Smooth muscle cell (in vitro differentiated cells): ENCODE measurements around the gene DAP. TPM values are rescaled to one million over a fixed set of nuclear protein-coding genes. Genes with fewer than 3 reads are reported as not detected.

ENCODE experiments used
- DNase-seq: peaks from one replicate; lab custom pipeline; 2025; ENCODE audit not compliant: unreplicated experiment; lab: John Stamatoyannopoulos, UW
- H2AFZ ChIP-seq: fragments of 200-600 bp; sonication (generic); 2 replicates; pipeline ENCODE4 v1.6.0; 2016; ENCODE audit warnings: antibody characterized with exemption, low read depth, mild to moderate bottlenecking
- H3F3A ChIP-seq: fragments of 200-600 bp; sonication (generic); 2 replicates; pipeline ENCODE4 v1.6.0; 2017; ENCODE audit warnings: antibody characterized with exemption, low read depth
- H3K27ac ChIP-seq: fragments of 200-600 bp; sonication (generic); 2 replicates; pipeline ENCODE4 v1.5.1; 2016; ENCODE audit warnings: low read depth, mild to moderate bottlenecking
- H3K27me3 ChIP-seq: fragments of 200-600 bp; sonication (generic); 2 replicates; pipeline ENCODE4 v1.6.1; 2016; ENCODE audit warnings: low read depth, mild to moderate bottlenecking
- H3K36me3 ChIP-seq: fragments of 200-600 bp; sonication (generic); 2 replicates; pipeline ENCODE4 v1.5.1; 2016; ENCODE audit warnings: low read depth
- H3K4me1 ChIP-seq: fragments of 200-600 bp; sonication (generic); 2 replicates; pipeline ENCODE4 v1.5.1; 2016; ENCODE audit warnings: low read depth
- H3K4me2 ChIP-seq: fragments of 200-600 bp; sonication (generic); 2 replicates; pipeline ENCODE4 v1.6.0; 2016; ENCODE audit warnings: mild to moderate bottlenecking
- H3K4me3 ChIP-seq: fragments of 200-600 bp; sonication (generic); 2 replicates; pipeline ENCODE4 v1.5.1; 2016; ENCODE audit warnings: mild to moderate bottlenecking
- H3K79me2 ChIP-seq: fragments of 200-600 bp; sonication (generic); 2 replicates; pipeline ENCODE4 v1.6.0; 2016; ENCODE audit warnings: low read depth, mild to moderate bottlenecking
- H3K9ac ChIP-seq: fragments of 200-600 bp; sonication (generic); 2 replicates; pipeline ENCODE4 v1.6.0; 2016; ENCODE audit warnings: low read depth
- H3K9me3 ChIP-seq: fragments of 200-600 bp; sonication (generic); replicated peaks from 2 replicates; pipeline ENCODE4 v1.5.1; 2016; ENCODE audit warnings: low read depth
- H4K20me1 ChIP-seq: fragments of 200-600 bp; sonication (generic); 2 replicates; pipeline ENCODE4 v1.6.0; 2016; ENCODE audit warnings: low read depth
- WGBS: methylation state at CpG from one replicate; pipeline ENCODE4 v1.1.7; 2016; ENCODE audit warnings: low lambda C conversion rate; 5-methylcytosine and 5-hydroxymethylcytosine counted together
- polyA plus RNA-seq: library from polyadenylated mRNA; unstranded; fragments of >200 nt; fragmentation: Nextera tagmentation; extraction: Ambion mirVana; gene quantifications from 2 replicates; pipeline ENCODE4 v1.2.1, GENCODE V29; 2016
- total RNA-seq: library from RNA; depleted of rRNA; stranded (reverse); fragments of >200 nt; gene quantifications from 2 replicates; pipeline ENCODE4 v1.2.3, GENCODE V29; 2014
- TF ChIP-seq, protein P1 (sequence below): fragments of 200-600 bp; sonication (generic); IDR thresholded peaks from 2 replicates; pipeline ENCODE4 v1.5.1; 2017; ENCODE audit warnings: borderline replicate concordance, mild to moderate bottlenecking, antibody characterized with exemption; ENCODE audit not compliant: insufficient read depth, poor library complexity, severe bottlenecking

DAP gene
- total and polyA plus RNA-seq, 2 experiments from 2014 or later, result 52.3 to 190 TPM

DNA sequence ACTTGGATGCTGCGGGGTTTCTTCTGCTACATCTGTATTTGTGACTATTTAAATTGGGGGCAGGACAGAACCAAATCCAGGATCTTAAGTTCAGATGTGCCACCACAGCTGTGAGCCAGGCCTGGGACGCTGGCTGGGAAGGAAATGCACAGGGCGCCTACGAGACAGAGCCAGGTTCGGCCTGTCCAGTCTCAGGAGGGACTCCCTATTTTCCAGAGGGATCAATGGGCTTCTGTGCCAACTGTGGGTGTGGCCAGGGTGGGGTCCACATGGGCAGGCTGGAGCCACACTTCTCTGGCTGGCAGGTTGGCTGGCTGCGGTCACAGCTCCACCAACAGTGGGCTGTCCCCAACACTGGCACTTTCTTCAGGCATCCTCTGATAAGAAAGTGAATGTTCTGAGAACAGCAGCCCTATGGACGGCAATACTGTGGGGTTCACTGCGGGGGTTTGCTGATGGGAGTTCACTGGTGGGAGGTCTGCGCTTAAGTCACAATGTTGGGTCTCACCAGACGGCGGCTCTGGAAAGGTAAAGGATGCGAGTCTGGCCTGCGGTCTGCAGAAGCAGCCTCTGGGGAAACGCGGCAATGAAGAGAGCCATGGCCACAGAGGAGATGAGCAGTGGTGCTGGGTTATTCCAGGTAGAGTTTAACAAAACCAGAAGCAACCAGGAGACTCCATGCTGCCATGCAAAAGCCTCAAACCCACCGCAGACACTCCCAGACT is 78.1 kb downstream of the DAP start:
- Histone ChIP-seq H3K27ac (no peak overlapping the region), H3K36me3 (peaks cover 11% of the 10 kb centered on the region), H3K27me3 (no peaks in the 10 kb centered on the region), H3K79me2 (peaks cover 3% of the 10 kb centered on the region), H3K4me2 (no peak overlapping the region), H4K20me1 (peaks cover 58% of the 10 kb centered on the region), H3K9ac (no peak overlapping the region), H2AFZ (no peak overlapping the region), H3K4me3 (no peak overlapping the region), H3K4me1 (no peaks in the 10 kb centered on the region), H3F3A (peaks cover 5% of the 10 kb centered on the region), H3K9me3 (peaks cover 8% of the 10 kb centered on the region)
- TF ChIP-seq, protein P1, sequence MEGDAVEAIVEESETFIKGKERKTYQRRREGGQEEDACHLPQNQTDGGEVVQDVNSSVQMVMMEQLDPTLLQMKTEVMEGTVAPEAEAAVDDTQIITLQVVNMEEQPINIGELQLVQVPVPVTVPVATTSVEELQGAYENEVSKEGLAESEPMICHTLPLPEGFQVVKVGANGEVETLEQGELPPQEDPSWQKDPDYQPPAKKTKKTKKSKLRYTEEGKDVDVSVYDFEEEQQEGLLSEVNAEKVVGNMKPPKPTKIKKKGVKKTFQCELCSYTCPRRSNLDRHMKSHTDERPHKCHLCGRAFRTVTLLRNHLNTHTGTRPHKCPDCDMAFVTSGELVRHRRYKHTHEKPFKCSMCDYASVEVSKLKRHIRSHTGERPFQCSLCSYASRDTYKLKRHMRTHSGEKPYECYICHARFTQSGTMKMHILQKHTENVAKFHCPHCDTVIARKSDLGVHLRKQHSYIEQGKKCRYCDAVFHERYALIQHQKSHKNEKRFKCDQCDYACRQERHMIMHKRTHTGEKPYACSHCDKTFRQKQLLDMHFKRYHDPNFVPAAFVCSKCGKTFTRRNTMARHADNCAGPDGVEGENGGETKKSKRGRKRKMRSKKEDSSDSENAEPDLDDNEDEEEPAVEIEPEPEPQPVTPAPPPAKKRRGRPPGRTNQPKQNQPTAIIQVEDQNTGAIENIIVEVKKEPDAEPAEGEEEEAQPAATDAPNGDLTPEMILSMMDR, result no peak
- no peak for DNase-seq
- 97% methylated on average over 16 of the region's 16 CpGs for WGBS

DNA sequence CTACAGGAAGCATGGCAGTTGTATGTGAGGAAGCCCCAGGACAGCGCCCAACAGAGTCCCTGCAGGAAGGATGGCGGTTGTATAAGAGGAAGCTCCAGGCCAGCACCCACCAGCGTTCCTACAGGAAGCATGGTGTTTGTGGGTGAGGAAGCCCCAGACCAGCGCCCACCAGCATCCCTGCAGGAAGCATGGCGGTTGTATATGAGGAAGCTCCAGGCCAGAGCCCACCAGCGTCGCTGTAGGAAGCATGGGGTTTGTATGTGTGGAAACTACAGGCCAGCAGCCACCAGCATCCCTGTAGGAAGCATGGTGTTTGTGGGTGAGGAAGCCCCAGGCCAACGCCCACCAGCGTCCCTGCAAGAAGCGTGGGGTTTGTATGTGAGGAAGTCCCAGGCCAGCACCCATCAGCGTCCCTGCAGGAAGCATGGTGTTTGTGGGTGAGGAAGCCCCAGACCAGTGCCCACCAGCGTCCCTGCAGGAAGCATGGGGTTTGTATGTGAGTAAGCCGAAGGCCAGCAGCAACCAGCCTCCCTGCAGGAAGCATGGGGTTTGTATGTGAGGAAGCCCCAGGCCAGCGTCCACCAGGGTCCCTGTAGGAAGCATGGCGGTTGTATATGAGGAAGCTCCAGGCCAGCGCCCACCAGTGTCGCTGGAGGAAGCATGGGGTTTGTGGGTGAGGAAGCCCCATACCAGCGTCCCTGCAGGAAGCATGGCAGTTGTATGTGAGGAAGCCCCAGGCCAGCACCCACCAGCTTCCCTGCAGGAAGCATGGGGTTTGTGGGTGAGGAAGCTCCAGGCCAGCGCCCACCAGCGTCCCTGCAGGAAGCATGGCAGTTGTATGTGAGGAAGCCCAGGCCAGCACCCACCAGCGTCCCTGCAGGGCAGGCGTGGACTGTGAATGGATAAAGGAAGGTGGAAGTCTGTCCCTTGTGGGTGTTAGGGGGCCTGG is 79.0 kb downstream of the DAP start:
- H3K9me3 ChIP-seq, result peaks cover 3% of the 10 kb centered on the region

DNA sequence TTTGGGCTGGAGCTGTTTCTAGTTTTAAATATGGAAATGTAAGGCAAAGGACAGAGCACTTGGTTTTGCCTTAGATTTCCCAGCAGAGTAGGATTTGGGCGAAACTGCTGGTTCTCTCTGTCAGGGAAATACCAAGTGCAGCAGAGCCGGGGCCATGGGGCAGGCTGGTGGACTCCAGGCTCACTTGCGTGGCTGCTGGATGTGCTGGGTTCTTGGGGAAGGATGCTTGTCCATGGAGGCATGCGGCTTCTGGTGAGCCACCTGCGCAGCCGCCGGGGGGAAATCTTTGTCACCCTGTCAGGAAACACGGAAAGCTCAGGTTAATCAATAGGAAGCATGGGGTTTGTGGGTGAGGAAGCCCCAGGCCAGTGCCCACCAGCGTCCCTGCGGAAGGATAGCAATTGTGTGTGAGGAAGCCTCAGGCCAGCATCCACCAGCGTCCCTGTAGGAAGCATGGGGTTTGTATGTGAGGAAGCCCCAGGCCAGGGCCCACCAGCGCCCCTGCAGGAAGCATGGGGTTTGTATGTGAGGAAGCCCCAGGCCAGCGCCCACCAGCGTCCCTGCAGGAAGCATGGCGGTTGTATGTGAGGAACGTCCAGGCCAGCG is 80.1 kb downstream of the DAP start:
- no peaks in the 10 kb centered on the region for H3K9me3 ChIP-seq
- H2AFZ ChIP-seq, result no peak overlapping the region
- H3K79me2 ChIP-seq, result peaks cover 3% of the 10 kb centered on the region
- no peaks in the 10 kb centered on the region for H3K36me3 ChIP-seq
- no peak overlapping the region for H3K27ac ChIP-seq
- H3K27me3 ChIP-seq, result no peaks in the 10 kb centered on the region
- no peak overlapping the region for H3K4me3 ChIP-seq
- peaks cover 57% of the 10 kb centered on the region for H4K20me1 ChIP-seq
- no peaks in the 10 kb centered on the region for H3K4me1 ChIP-seq
- no peak for DNase-seq
- peaks cover 5% of the 10 kb centered on the region for H3F3A ChIP-seq
- H3K9ac ChIP-seq, result no peak overlapping the region
- 97% methylated on average over 17 of the region's 17 CpGs for WGBS
- TF ChIP-seq, protein P1, result no peak
- no peak overlapping the region for H3K4me2 ChIP-seq

More for the DNA sequence above, 79.0 kb downstream of the DAP start:
- DNase-seq, result no peak
- H3K27me3 ChIP-seq, result no peaks in the 10 kb centered on the region
- H3K4me2 ChIP-seq, result no peak overlapping the region
- H3K36me3 ChIP-seq, result peaks cover 6% of the 10 kb centered on the region
- H4K20me1 ChIP-seq, result peaks cover 59% of the 10 kb centered on the region
- no peaks in the 10 kb centered on the region for H3K4me1 ChIP-seq
- H3K9ac ChIP-seq, result no peak overlapping the region
- H3K27ac ChIP-seq, result no peak overlapping the region
- H2AFZ ChIP-seq, result no peak overlapping the region
- H3F3A ChIP-seq, result peaks cover 5% of the 10 kb centered on the region
- TF ChIP-seq, protein P1, result no peak
- 96% methylated on average over 22 of the region's 22 CpGs for WGBS
- H3K79me2 ChIP-seq, result peaks cover 3% of the 10 kb centered on the region
- no peak overlapping the region for H3K4me3 ChIP-seq
